ENCODE results near the gene ENTREP3.

ENTREP3 gene

GRCh38 chr1:155277902-155278688 lies 22.8 kb upstream of the ENTREP3 start:
- TF ChIP-seq CTCF (IDR thresholded peaks at IDR 0.05; ENCODE audit: low read depth, low read length): peak; percentile 47
- peak; percentile 19 to 29 for DNase-seq (ENCODE audit: low read depth in 2 of 2)
- peak overlapping the region; percentile 70 to 73 for H3K4me3 ChIP-seq (replicated peaks in 1 of 2; ENCODE audit: low read depth in 2 of 2, low read length in 2 of 2)

- peak; percentile 31 for TF ChIP-seq CTCF (IDR thresholded peaks at IDR 0.05; ENCODE audit: low read depth, low read length)
- H3K4me3 ChIP-seq (replicated peaks in 1 of 2; ENCODE audit: low read depth in 2 of 2, low read length in 2 of 2): peak within 1 kb of the TSS; percentile 70 to 73
- peak; percentile 96 to 97 for DNase-seq (ENCODE audit: low read depth in 2 of 2)
Measured at GRCh38 chr1:155277070-155277901, 22.0 kb upstream of the ENTREP3 start, which contains the start of gene HCN3. Gene HCN3, plus strand, starts transcription at chr1:155277463. Its CDS starts 128 bp downstream, at chr1:155277591.

- peak; percentile 94 to 98 for DNase-seq (ENCODE audit: low read depth in 2 of 2)
- TF ChIP-seq CTCF (IDR thresholded peaks at IDR 0.05; ENCODE audit: low read depth, low read length): no peak
- peak within 1 kb of the TSS; percentile 73 to 88 for H3K4me3 ChIP-seq (replicated peaks in 1 of 2; ENCODE audit: low read depth in 2 of 2, low read length in 2 of 2)
Measured at GRCh38 chr1:155273343-155274245, 18.3 kb upstream of the ENTREP3 start, which contains the start of gene CLK2. Gene CLK2, minus strand, starts transcription at chr1:155273504. Its CDS starts 2,527 bp downstream, at chr1:155270977.

GRCh38 chr1:155272466-155273342 lies 17.4 kb upstream of the ENTREP3 start:
- peak; percentile 65 for DNase-seq (ENCODE audit: low read depth in 2 of 2)
- peak overlapping the region; percentile 73 to 88 for H3K4me3 ChIP-seq (replicated peaks in 1 of 2; ENCODE audit: low read depth in 2 of 2, low read length in 2 of 2)
- no peak for TF ChIP-seq CTCF (IDR thresholded peaks at IDR 0.05; ENCODE audit: low read depth, low read length)

- H3K4me3 ChIP-seq (replicated peaks in 1 of 2; ENCODE audit: low read depth in 2 of 2, low read length in 2 of 2): no peak overlapping the region
- no peak for DNase-seq (ENCODE audit: low read depth in 2 of 2)
- no peak for TF ChIP-seq CTCF (IDR thresholded peaks at IDR 0.05; ENCODE audit: low read depth, low read length)
Measured at GRCh38 chr1:155269381-155269780, 14.1 kb upstream of the ENTREP3 start.
